Liver (tissue), 9 donors: ENCODE measurements around the gene IL23A. TPM values are rescaled to one million over a fixed set of nuclear protein-coding genes. Genes with fewer than 3 reads are reported as not detected.
"Not testable (repeated sequence)": the region's sequence is repeated elsewhere in the genome, so short reads cannot be mapped to it uniquely, and the experiment has no call there.

Source experiments
- DNase-seq: peaks from one replicate; pipeline ENCODE4 v3.0.0-alpha.2; 2017; ENCODE audit warnings: low spot score
- H3K27ac ChIP-seq, 2 donors: one replicate each; pipeline ENCODE4 v1.7.0; 2013; ENCODE audit warnings: inconsistent platforms in 2 of 2, low read length in 2 of 2, control low read depth in 1 of 2, low read depth in 1 of 2, mild to moderate bottlenecking in 1 of 2
- H3K27me3 ChIP-seq, 4 donors: one replicate each; pipeline versions ENCODE4 v1.6.1 to v1.7.0; 2013; ENCODE audit warnings: low read length in 3 of 4, inconsistent platforms in 1 of 4, mild to moderate bottlenecking in 1 of 4, moderate library complexity in 1 of 4; ENCODE audit not compliant: control insufficient read depth in 4 of 4, insufficient read depth in 4 of 4
- H3K36me3 ChIP-seq, 4 donors: one replicate each; pipeline versions ENCODE4 v1.6.1 to v1.7.0; 2013; ENCODE audit warnings: low read length in 3 of 4, mild to moderate bottlenecking in 3 of 4, low read depth in 1 of 4, moderate library complexity in 1 of 4; ENCODE audit not compliant: control insufficient read depth in 4 of 4, insufficient read depth in 3 of 4
- H3K4me1 ChIP-seq, 4 donors: one replicate each; pipeline versions ENCODE4 v1.6.1 to v1.7.0; 2013; ENCODE audit warnings: low read length in 3 of 4, mild to moderate bottlenecking in 3 of 4, moderate library complexity in 1 of 4; ENCODE audit not compliant: control insufficient read depth in 4 of 4, insufficient read depth in 4 of 4
- H3K4me3 ChIP-seq, 3 donors: one replicate each; pipeline versions ENCODE4 v1.6.1 to v1.7.0; 2013; ENCODE audit warnings: low read length in 3 of 3, control low read depth in 1 of 3, low read depth in 1 of 3, mild to moderate bottlenecking in 1 of 3
- H3K9ac ChIP-seq, 2 donors: one replicate each; pipeline ENCODE4 v1.7.0; 2013; ENCODE audit warnings: low read length in 2 of 2, mild to moderate bottlenecking in 2 of 2, moderate library complexity in 2 of 2, control low read depth in 1 of 2, low read depth in 1 of 2
- H3K9me3 ChIP-seq, 4 donors: one replicate each; pipeline versions ENCODE4 v1.6.1 to v1.7.0; 2013; ENCODE audit warnings: low read length in 3 of 4; ENCODE audit not compliant: control insufficient read depth in 4 of 4
- EGR1 ChIP-seq, 2 donors: IDR thresholded peaks; 2 replicates each; pipeline ENCODE4 v1.6.1; 2016 to 2018; ENCODE audit warnings: antibody characterized with exemption in 2 of 2, low read depth in 2 of 2
- FOXA1 ChIP-seq: IDR thresholded peaks from 2 replicates; pipeline ENCODE4 v1.6.1; 2016; ENCODE audit warnings: antibody characterized with exemption
- FOXA2 ChIP-seq: IDR thresholded peaks from 2 replicates; pipeline ENCODE4 v1.6.1; 2016; ENCODE audit warnings: antibody characterized with exemption
- GABPA ChIP-seq, 2 donors: IDR thresholded peaks in 1 of 2; conservative IDR thresholded peaks in 1 of 2; 2 replicates each; pipeline ENCODE4 v1.6.1; 2016; ENCODE audit warnings: antibody characterized with exemption in 2 of 2, mild to moderate bottlenecking in 1 of 2, moderate library complexity in 1 of 2
- HNF4A ChIP-seq, 2 donors: conservative IDR thresholded peaks; 2 replicates each; pipeline ENCODE4 v1.6.1; 2016; ENCODE audit warnings: antibody characterized with exemption in 2 of 2, mild to moderate bottlenecking in 2 of 2
- HNF4G ChIP-seq: IDR thresholded peaks from 2 replicates; pipeline ENCODE4 v1.6.1; 2016; ENCODE audit warnings: antibody characterized with exemption
- JUND ChIP-seq, 2 donors: IDR thresholded peaks; 2 replicates each; pipeline ENCODE4 v1.6.1; 2016; ENCODE audit warnings: antibody characterized with exemption in 2 of 2
- NR2F2 ChIP-seq: IDR thresholded peaks from 2 replicates; pipeline ENCODE4 v1.6.1; 2016; ENCODE audit warnings: antibody characterized with exemption
- RAD21 ChIP-seq, 2 donors: IDR thresholded peaks; 2 replicates each; pipeline ENCODE4 v1.6.1; 2016; ENCODE audit warnings: antibody characterized with exemption in 2 of 2, mild to moderate bottlenecking in 2 of 2
- RXRA ChIP-seq, 2 donors: IDR thresholded peaks; 2 replicates each; pipeline ENCODE4 v1.6.1; 2017 to 2018; ENCODE audit warnings: antibody characterized with exemption in 2 of 2, mild to moderate bottlenecking in 1 of 2
- SP1 ChIP-seq: IDR thresholded peaks from 2 replicates; pipeline ENCODE4 v1.6.1; 2018; ENCODE audit warnings: antibody characterized with exemption, mild to moderate bottlenecking
- TAF1 ChIP-seq: conservative IDR thresholded peaks from 2 replicates; pipeline ENCODE4 v1.6.1; 2016; ENCODE audit warnings: antibody characterized with exemption, mild to moderate bottlenecking
- YY1 ChIP-seq: IDR thresholded peaks from 2 replicates; pipeline ENCODE4 v1.6.1; 2016; ENCODE audit warnings: antibody characterized with exemption, mild to moderate bottlenecking
- WGBS: extraction: QIAGEN DNeasy Blood & Tissue Kit; methylation state at CpG from one replicate; pipeline ENCODE4 v1.1.7; 2013; 5-methylcytosine and 5-hydroxymethylcytosine counted together
- polyA plus RNA-seq, 2 donors: library from polyadenylated mRNA; stranded (reverse) in 1 of 2; unstranded in 1 of 2; fragments of 200-250 nt in 1 of 2; fragments of >200 nt in 1 of 2; fragmentation: Nextera tagmentation in 1 of 2; extraction: Ambion mirVana in 1 of 2; gene quantifications; one replicate each; pipeline versions ENCODE4 v1.2.1 to v1.2.3, GENCODE V29; 2013 to 2015
- total RNA-seq, 2 donors: library from RNA; depleted of rRNA; stranded (reverse); fragments of >200 nt; gene quantifications; one replicate each; pipeline ENCODE4 v1.2.3, GENCODE V29; 2014
- TF ChIP-seq, protein P1 (sequence below): IDR thresholded peaks from 2 replicates; pipeline ENCODE4 v1.6.1; 2016; ENCODE audit warnings: antibody characterized with exemption
- TF ChIP-seq, protein P2 (sequence below): IDR thresholded peaks from 2 replicates; pipeline ENCODE4 v1.6.1; 2016; ENCODE audit warnings: antibody characterized with exemption
- TF ChIP-seq, protein P3 (sequence below): IDR thresholded peaks from 2 replicates; pipeline ENCODE4 v1.6.1; 2016; ENCODE audit warnings: antibody characterized with exemption
- TF ChIP-seq, protein P4 (sequence below): fragments of 150-350 bp; IDR thresholded peaks from 2 replicates; pipeline ENCODE4 v1.5.1; 2017; ENCODE audit warnings: improper control_type of control experiment, low read depth, low read length; ENCODE audit not compliant: missing input control
- donor health status: healthy.
- donor health status: healthy.
- donor health status: healthy.
- donor health status: healthy.
- donor health status: healthy.

IL23A gene
- total and polyA plus RNA-seq, 4 donors, result 0.14 to 0.25 (median 0.22) TPM; not detected in 1

DNA sequence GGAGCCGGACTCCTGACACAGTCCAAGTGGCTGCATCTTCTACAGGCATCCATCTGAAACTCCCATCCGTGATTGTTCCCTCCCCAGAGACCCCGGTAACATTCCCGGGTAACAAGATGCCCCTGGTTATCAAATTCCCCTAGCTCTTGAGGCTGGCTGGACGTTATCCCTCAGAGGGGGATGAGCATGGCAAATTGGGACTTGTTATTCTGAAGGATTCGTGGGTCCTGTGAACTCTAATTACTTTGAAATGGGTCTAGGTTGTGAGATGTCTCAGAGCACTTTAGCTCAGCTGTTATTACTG lies 4.2 kb upstream of the IL23A start:
- H3K4me1 ChIP-seq, result peaks cover 2 to 17% (median 11%) of the 10 kb centered on the region in 4 donors
- no peak for DNase-seq
- peak overlapping the region; percentile 51 to 85 (median 81) for H3K4me3 ChIP-seq
- TF ChIP-seq RAD21 (IDR thresholded peaks at IDR 0.05), result no peak
- TF ChIP-seq SP1, result no peak
- TF ChIP-seq FOXA1, result no peak
- TF ChIP-seq, protein P1, sequence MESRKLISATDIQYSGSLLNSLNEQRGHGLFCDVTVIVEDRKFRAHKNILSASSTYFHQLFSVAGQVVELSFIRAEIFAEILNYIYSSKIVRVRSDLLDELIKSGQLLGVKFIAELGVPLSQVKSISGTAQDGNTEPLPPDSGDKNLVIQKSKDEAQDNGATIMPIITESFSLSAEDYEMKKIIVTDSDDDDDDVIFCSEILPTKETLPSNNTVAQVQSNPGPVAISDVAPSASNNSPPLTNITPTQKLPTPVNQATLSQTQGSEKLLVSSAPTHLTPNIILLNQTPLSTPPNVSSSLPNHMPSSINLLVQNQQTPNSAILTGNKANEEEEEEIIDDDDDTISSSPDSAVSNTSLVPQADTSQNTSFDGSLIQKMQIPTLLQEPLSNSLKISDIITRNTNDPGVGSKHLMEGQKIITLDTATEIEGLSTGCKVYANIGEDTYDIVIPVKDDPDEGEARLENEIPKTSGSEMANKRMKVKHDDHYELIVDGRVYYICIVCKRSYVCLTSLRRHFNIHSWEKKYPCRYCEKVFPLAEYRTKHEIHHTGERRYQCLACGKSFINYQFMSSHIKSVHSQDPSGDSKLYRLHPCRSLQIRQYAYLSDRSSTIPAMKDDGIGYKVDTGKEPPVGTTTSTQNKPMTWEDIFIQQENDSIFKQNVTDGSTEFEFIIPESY, result no peak
- TF ChIP-seq TAF1, result no peak
- no peak for TF ChIP-seq GABPA (IDR thresholded peaks at IDR 0.05 in 1 of 2, conservative IDR thresholded peaks at IDR 0.05 in 1 of 2)
- no peak for TF ChIP-seq FOXA2
- TF ChIP-seq, protein P2, sequence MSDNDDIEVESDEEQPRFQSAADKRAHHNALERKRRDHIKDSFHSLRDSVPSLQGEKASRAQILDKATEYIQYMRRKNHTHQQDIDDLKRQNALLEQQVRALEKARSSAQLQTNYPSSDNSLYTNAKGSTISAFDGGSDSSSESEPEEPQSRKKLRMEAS, result no peak
- no peak for TF ChIP-seq JUND (IDR thresholded peaks at IDR 0.05)
- no peak for TF ChIP-seq NR2F2
- TF ChIP-seq, protein P3, sequence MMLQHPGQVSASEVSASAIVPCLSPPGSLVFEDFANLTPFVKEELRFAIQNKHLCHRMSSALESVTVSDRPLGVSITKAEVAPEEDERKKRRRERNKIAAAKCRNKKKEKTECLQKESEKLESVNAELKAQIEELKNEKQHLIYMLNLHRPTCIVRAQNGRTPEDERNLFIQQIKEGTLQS, result no peak
- TF ChIP-seq, protein P4, sequence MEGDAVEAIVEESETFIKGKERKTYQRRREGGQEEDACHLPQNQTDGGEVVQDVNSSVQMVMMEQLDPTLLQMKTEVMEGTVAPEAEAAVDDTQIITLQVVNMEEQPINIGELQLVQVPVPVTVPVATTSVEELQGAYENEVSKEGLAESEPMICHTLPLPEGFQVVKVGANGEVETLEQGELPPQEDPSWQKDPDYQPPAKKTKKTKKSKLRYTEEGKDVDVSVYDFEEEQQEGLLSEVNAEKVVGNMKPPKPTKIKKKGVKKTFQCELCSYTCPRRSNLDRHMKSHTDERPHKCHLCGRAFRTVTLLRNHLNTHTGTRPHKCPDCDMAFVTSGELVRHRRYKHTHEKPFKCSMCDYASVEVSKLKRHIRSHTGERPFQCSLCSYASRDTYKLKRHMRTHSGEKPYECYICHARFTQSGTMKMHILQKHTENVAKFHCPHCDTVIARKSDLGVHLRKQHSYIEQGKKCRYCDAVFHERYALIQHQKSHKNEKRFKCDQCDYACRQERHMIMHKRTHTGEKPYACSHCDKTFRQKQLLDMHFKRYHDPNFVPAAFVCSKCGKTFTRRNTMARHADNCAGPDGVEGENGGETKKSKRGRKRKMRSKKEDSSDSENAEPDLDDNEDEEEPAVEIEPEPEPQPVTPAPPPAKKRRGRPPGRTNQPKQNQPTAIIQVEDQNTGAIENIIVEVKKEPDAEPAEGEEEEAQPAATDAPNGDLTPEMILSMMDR, result no peak
- no peaks in the 10 kb centered on the region for H3K27me3 ChIP-seq
- peak overlapping the region; percentile 86 to 95 for H3K27ac ChIP-seq
- H3K9me3 ChIP-seq, result no peaks in the 10 kb centered on the region
- 6% methylated on average over 6 of the region's 6 CpGs for WGBS
- peak overlapping the region; percentile 69 to 89 for H3K9ac ChIP-seq
- no peaks in the 10 kb centered on the region for H3K36me3 ChIP-seq

DNA sequence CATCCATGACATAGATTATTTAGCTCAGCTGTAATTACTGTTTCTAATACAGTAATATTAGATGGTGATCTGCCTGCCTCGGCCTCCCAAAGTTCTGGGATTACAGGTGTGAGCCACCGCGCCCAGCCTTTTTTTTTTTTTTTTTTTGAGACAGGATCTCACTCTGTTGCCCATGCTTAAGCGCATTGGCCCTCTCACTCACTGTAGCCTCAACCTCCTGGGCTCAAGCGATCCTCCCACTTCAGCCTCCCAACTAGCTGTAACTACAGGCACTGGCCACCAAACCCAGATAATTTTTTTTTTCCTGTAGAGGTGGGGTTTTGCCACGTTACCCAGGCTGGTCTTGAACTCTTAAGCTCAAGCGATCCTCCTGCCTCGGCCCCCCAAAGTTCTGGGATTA lies 3.2 kb upstream of the IL23A start:
- not testable (repeated sequence) for H3K9me3 ChIP-seq, H3K4me3 ChIP-seq, H3K27ac ChIP-seq, DNase-seq, H3K27me3 ChIP-seq, H3K36me3 ChIP-seq, H3K9ac ChIP-seq
- WGBS, result 98% methylated on average over 8 of the region's 8 CpGs
- H3K4me1 ChIP-seq, result peaks cover 2 to 17% (median 11%) of the 10 kb centered on the region in 4 donors

DNA sequence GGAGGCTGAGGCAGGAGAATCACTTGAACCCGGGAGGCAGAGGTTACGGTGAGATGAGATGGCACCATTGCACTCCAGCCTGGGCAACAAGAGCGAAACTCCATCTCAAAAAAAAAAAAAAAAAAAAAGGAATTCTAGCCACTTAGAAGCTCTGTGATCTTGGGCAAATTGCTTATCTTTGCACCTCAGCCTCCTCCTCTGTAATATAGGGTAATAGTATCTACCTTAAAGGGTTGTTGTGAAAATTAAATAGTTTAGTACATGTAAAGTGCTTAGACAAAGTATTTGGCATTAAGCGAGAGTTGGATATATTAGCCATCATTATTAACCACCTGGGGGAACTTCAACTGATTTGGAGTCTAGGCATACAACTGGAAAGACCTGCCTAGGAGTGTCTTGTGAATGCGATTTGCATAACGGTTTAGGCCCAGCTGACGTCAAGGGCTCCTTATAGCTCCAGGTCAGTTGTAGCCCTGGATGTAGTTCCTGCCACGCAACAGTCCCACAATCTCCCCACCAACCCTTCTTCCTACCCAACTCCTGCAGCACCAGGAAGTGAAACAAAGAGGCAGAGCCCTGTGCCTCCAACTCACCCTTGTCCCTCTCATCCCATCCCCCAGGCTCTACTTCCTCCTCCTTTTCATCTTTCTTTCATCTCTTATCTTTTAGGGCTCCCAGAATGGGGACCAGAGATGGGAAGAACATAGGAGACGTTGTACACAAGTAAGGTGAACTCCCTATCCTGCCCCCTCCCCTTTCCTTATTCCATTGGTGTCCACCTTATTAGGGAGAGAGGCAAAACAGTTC lies 2.1 kb upstream of the IL23A start:
- no peak overlapping the region for H3K27ac ChIP-seq
- no peak for DNase-seq
- TF ChIP-seq EGR1 (IDR thresholded peaks at IDR 0.05; ENCODE audit: low read depth in 2 of 2), result no peak
- TF ChIP-seq, protein P2, result no peak
- TF ChIP-seq NR2F2, result no peak
- no peak for TF ChIP-seq HNF4G
- no peak for TF ChIP-seq HNF4A (conservative IDR thresholded peaks at IDR 0.05)
- no peak for TF ChIP-seq SP1
- TF ChIP-seq, protein P3, result no peak
- TF ChIP-seq JUND (IDR thresholded peaks at IDR 0.05), result no peak
- no peak for TF ChIP-seq RXRA (IDR thresholded peaks at IDR 0.05)
- TF ChIP-seq, protein P4, result no peak
- TF ChIP-seq TAF1, result no peak
- no peak for TF ChIP-seq GABPA (IDR thresholded peaks at IDR 0.05 in 1 of 2, conservative IDR thresholded peaks at IDR 0.05 in 1 of 2)
- TF ChIP-seq YY1, result no peak
- TF ChIP-seq RAD21 (IDR thresholded peaks at IDR 0.05), result no peak
- TF ChIP-seq, protein P1, result no peak

More for the DNA sequence above, 2.1 kb upstream of the IL23A start:
- H3K9me3 ChIP-seq, result no peaks in the 10 kb centered on the region
- peaks cover 0 to 4% (median 0%) of the 10 kb centered on the region in 4 donors for H3K36me3 ChIP-seq
- H3K9ac ChIP-seq, result no peak overlapping the region
- no peaks in the 10 kb centered on the region for H3K27me3 ChIP-seq
- 89% methylated on average over 9 of the region's 9 CpGs for WGBS
- peaks cover 2 to 16% (median 10%) of the 10 kb centered on the region in 4 donors for H3K4me1 ChIP-seq
- H3K4me3 ChIP-seq, result no peak overlapping the region
